Limb (tissue), 2 donors: ENCODE data around the gene WRAP73.

ENCODE experiments used
- DNase-seq, 2 donors: peaks; one replicate each; pipeline ENCODE4 v3.0.0-alpha.2; 2016; ENCODE audit errors: extremely low spot score in 2 of 2

Gene WRAP73

DNA sequence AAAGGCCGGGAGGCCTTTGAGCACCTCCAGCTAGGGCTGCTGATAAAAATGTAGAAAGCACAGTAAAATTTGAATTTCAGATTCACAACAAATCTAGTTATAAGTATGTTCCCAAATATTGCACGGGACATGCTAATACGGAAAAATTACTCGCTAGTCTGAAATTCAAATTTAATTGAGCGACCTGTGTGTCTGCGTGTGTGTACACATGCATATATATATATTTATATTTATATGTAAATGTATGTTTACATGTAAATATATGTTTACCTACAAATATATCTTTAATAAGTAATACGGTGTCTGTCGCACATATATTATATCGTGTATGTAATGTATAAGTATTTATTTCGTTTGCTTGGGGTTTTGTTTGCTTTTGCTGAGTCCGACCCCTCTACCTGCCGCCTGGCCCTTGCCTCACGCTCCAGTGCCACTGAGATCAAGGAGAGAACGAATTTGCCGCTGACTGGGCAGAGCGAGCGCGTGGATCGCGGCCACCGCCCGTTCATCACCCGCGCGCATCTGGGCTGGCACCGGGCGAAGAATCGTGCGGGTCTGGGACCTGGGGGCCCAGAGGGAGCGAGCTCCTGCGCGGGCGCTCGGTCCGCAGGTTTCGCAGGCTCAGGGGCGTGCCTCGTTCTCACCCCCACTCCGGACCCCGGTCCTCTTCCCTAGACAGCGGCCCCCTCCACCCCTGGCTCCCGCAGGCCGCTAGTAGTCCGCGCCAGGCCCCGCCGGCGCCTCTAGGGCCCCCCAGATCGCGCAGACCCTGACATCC is 534 bp upstream of the WRAP73 start:
- no peak for DNase-seq

DNA sequence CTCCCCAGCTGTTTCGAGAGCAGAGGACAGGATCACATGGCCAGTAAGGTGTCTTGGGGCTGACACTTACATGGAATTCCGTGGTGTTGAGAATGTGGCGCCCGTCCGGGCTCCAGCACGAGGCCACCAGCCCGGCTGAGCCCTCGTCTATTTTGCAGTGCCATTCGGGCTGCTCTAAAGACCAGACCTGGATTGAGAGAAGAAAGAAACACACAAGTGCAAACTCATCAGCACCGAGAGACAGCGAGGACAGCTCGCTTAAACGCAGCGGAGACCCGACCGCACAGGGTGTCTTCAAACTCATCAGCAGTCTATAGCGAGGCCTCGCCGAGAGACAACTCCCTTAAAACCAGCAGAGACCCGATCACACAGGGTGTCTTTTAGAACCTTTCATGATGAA is 3.3 kb downstream of the WRAP73 start:
- no peak for DNase-seq

- no peak for DNase-seq
Observed at GRCh38 chr1:3645666-3646355, 4.1 kb downstream of the WRAP73 start.

GRCh38 chr1:3645247-3645646 is 4.7 kb downstream of the WRAP73 start:
- no peak for DNase-seq

DNA sequence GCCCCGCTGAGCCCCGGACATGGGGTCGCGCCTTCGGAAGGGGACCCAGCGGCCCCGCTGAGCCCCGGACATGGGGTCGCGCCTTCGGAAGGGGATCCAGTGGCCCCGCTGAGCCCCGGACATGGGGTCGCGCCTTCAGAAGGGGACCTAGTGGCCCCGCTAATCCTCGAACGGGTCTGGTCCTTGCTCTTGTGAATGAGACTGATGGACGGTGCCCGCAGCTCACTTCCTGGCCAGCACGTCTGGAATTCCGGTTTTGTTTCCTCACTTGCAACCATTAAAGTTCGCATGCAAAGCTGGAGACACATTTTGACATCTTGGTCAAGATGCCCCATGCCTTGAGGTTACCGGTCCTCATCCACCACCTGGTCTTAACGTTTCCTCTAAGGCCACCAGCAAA is 5.6 kb downstream of the WRAP73 start:
- no peak for DNase-seq

GRCh38 chr1:3642919-3643675 is 6.8 kb downstream of the WRAP73 start:
- no peak for DNase-seq

GRCh38 chr1:3641816-3642215 is 8.1 kb downstream of the WRAP73 start:
- no peak for DNase-seq

DNA sequence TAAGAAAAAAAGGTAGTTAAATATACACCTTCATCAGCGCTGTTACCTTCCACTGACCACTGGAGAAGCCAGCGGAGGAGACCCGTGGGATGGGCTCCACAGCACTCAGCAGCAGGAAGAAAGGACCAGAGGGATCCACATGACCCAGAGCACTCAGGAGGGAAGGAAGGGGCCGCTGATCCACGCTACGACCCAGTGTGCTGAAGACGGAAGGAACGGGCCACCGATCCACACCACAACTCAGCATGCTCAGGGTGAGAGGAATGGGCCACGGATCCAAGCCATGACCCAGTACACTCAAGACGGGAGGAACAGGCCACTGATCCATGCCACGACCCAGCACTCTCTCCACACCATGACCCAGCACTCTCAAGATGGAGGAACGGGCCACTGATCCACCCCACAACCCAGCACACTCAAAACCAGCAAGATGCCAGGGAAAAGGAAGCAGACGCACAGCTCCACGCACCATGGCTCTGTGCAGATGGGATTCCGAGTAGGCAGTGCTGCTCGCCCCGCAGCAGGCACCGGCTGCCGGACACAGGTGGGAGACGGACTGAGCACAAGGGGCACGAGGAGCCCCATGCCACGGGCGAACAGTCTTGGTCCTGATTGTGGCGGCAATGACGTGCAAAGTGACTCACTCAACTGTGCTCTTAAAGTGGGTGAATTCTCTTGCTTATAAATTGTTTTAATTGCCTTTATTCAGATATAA is 8.7 kb downstream of the WRAP73 start:
- no peak for DNase-seq

DNA sequence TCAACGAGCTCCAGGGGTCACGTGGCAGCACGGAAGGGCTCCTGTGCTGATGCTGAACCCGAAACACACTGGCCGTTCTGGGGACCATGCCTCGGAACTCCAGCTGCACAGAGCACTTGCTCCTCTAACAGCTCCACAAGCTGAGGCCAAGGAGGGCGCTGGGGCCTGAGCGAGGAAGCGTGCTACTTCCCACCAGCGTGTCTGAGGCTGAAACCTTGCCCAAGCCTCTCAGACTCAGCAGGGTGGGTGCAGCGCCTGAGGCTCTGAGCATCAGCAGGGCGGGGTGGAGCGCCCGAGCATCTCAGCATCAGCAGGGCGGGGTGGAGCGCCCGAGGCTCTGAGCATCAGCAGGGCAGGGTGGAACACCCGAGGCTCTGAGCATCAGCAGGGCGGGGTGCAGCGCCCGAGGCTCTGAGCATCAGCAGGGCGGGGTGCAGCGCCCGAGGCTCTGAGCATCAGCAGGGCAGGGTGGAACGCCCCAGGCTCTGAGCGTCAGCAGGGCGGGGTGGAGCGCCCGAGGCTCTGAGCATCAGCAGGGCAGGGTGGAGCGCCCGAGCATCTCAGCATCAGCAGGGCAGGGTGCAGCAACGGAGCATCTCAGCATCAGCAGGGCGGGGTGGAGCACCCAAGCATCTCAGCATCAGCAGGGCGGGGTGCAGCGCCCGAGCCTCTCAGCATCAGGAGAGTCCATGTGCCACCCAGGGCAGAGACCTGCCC is 9.6 kb downstream of the WRAP73 start:
- no peak for DNase-seq

DNA sequence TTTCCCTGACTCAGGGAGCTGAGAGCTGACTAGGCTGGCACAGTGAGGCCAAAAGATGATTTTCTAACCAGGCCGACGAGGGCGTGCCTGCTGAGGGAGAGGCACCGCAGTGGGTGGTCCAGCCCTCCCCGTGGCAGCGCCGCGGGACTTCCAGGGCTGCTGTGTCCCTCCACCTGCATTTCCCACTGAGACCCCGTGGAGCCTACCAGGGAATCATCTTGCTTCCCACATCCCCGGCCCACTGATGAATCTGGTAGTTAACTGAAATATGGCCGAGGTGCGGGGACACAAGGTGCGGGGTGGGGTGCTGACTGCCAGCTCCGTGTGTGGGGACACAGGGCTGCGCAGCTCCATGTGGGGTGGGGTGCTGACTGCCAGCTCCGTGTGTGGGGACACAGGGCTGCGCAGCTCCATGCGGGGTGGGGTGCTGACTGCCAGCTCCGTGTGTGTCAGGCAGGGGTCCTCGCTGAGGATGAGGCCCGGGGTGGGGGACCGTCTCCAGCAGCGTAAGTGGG is 10.4 kb downstream of the WRAP73 start:
- DNase-seq = no peak

GRCh38 chr1:3638676-3639075 is 11.2 kb downstream of the WRAP73 start:
- no peak for DNase-seq

GRCh38 chr1:3638027-3638426 is 11.9 kb downstream of the WRAP73 start:
- DNase-seq = no peak

DNA sequence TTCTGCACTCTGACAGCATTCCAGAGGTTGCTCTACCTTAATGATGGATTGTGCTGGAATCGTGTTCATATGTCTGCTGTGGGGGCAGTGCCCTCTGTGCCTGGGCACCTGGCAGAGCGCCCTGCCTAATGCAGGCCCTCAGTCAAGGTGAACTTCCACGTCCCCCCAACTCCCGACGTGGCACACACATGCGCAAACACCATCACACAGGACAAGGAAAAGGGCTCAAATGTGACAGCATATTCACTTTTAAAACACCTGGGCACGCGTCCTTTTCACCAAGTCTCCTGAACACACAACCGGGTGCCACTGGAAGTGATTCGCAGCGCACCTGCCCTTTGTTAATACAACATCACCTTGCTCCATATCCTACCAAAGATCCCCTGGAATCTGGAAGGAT is 13.4 kb downstream of the WRAP73 start:
- DNase-seq = no peak

DNA sequence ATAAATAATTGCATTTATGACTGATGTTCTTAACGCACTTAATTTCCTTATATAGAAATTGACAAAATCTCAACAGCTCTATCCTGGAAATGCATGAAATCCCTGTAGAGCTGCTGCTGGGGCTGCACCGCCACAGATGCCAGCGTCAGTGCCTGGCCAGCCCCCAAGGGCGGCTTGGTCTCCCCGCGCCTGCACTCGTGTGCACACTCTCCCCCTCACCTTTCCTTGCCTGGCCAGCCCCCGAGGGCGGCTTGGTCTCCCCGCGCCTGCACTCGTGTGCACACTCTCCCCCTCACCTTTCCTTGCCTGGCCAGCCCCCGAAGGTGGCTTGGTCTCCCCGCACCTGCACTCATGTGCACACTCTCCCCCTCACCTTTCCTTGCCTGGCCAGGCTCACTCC is 13.8 kb downstream of the WRAP73 start:
- no peak for DNase-seq

DNA sequence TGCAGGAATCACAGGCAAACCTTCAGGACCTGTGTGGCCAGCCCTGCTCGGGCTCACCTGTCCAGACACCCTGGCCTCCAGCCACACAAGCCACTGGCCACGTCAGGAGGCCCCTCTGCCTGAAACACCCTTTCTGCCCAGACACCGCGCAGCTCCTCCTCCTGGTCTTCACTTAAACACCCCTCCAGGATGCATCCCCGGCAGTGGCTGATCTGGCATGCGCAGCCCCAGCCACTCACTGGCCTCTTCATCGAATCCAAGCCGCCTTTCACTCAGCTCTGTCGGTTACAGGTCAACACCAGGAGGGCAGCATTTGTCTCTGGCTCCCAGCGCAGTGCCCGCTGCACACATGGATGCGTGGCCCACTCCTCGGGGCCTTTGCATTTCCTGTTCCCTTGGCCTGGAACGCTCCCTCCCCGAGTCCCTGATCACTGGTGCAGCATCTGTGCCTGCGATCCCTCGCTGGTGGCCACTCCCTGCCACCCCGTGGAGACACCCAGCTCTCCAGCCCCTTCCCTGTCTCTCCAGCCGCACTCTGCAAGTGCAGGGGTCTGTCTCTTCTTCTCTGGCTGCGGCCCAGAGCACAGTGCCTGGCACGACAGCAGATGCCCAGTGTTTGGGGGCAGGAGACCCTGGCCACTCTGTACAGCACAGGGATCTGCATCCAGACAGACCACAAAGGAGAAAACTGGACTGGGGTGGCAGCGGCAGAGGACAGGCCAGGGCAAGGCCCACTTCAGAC is 15.7 kb downstream of the WRAP73 start:
- no peak for DNase-seq

DNA sequence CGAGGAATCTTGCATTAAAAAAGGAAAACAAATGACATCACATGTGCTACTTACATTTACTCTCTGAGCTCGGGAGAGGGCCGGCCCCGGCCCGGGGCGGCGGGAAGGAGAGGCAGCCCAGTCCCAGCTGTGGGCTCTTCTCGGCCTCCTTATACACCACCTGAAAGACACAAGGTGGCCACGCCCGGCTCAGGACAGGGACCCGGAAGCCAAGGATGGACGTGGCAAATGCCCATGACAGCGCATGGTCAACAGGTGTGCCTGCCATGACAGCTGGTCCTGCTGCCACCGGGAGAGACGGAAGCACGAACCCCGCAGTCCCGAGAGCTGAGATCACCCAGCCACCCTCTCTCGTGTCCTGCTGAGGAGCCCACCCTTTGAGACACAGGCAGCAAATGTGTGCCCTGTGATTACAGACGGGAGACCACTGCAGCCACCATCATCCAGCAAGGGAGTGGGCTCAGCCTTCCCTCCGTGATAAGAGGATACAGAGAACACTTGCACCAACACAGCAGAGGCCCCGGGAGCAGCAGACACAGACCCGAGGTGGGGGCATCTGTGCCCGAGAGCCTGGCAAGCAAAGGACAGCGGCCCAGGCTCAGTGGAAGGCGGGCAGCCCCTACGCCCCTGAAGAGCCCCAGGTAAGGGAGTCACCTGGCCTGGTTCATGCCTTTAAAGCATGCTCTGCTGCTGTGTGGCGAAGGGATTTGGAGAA is 16.4 kb downstream of the WRAP73 start:
- DNase-seq = no peak

- DNase-seq = no peak
Observed at GRCh38 chr1:3632716-3633343, 17.1 kb downstream of the WRAP73 start.

GRCh38 chr1:3632298-3632697 is 17.6 kb downstream of the WRAP73 start:
- no peak for DNase-seq
